Liver (tissue), 3 donors: ENCODE measurements around the gene CDH24.

Experiments used
- CTCF ChIP-seq: fragments of 150-350 bp; IDR thresholded peaks from 2 replicates; pipeline ENCODE4 v1.5.1; 2017; ENCODE audit warnings: improper control_type of control experiment, low read depth, low read length; ENCODE audit not compliant: missing input control
- FOXA1 ChIP-seq: IDR thresholded peaks from 2 replicates; pipeline ENCODE4 v1.6.1; 2016; ENCODE audit warnings: antibody characterized with exemption
- FOXA2 ChIP-seq: IDR thresholded peaks from 2 replicates; pipeline ENCODE4 v1.6.1; 2016; ENCODE audit warnings: antibody characterized with exemption
- GABPA ChIP-seq, 2 donors: IDR thresholded peaks in 1 of 2; conservative IDR thresholded peaks in 1 of 2; 2 replicates each; pipeline ENCODE4 v1.6.1; 2016; ENCODE audit warnings: antibody characterized with exemption in 2 of 2, mild to moderate bottlenecking in 1 of 2, moderate library complexity in 1 of 2
- MAX ChIP-seq: IDR thresholded peaks from 2 replicates; pipeline ENCODE4 v1.6.1; 2016; ENCODE audit warnings: antibody characterized with exemption
- RAD21 ChIP-seq, 2 donors: IDR thresholded peaks; 2 replicates each; pipeline ENCODE4 v1.6.1; 2016; ENCODE audit warnings: antibody characterized with exemption in 2 of 2, mild to moderate bottlenecking in 2 of 2
- REST ChIP-seq: IDR thresholded peaks from 2 replicates; pipeline ENCODE4 v1.6.1; 2016; ENCODE audit warnings: antibody characterized with exemption, mild to moderate bottlenecking
- TAF1 ChIP-seq: conservative IDR thresholded peaks from 2 replicates; pipeline ENCODE4 v1.6.1; 2016; ENCODE audit warnings: antibody characterized with exemption, mild to moderate bottlenecking
- YY1 ChIP-seq: IDR thresholded peaks from 2 replicates; pipeline ENCODE4 v1.6.1; 2016; ENCODE audit warnings: antibody characterized with exemption, mild to moderate bottlenecking
- donor health status: healthy.
- donor health status: healthy.

DNA sequence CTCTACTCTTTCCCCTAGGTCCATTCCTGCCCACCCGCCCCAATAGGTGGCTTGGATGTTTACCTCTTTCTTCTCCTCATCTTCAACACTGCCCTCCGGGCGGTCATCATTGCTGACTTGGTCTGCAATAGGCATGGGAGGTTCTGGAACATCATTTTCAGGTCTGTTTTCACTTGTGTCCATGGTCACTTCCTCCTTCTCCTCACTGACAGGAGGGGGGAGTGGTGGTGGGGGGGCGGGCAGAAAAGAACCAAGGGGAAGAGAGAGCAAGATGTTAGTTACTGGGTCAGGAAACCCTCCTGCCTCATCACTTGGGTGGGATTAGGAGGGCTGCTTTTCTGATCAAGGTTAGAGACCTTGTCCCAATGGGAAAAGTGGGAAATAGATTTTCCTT, 12.1 kb upstream of the CDH24 start:
- no peak for TF ChIP-seq CTCF
- no peak for TF ChIP-seq TAF1
- TF ChIP-seq MAX = no peak
- TF ChIP-seq RAD21 (IDR thresholded peaks at IDR 0.05) = no peak
- TF ChIP-seq YY1 = no peak
- no peak for TF ChIP-seq GABPA (IDR thresholded peaks at IDR 0.05 in 1 of 2, conservative IDR thresholded peaks at IDR 0.05 in 1 of 2)
- no peak for TF ChIP-seq FOXA1
- no peak for TF ChIP-seq FOXA2
- TF ChIP-seq REST = no peak
